Immature natural killer cell (primary cell): ENCODE results near the gene PLOD2. TPM values are rescaled to one million over a fixed set of nuclear protein-coding genes. Genes with fewer than 3 reads are reported as not detected.

ENCODE experiments used
- DNase-seq, 3 donors: peaks; one replicate each; pipeline ENCODE4 v3.0.0; 2022; ENCODE audit warnings: mixed read lengths in 1 of 3
- H3K27ac Mint-ChIP-seq, 6 donors: one replicate each; pipeline ENCODE4 v1.8.0; 2020; ENCODE audit warnings: mixed read lengths in 6 of 6, mild to moderate bottlenecking in 5 of 6, inconsistent platforms in 4 of 6, moderate library complexity in 3 of 6
- H3K27me3 Mint-ChIP-seq, 3 donors: one replicate each; pipeline ENCODE4 v1.8.0; 2020 to 2021; ENCODE audit warnings: low read depth in 3 of 3, mild to moderate bottlenecking in 3 of 3, mixed read lengths in 3 of 3, moderate library complexity in 3 of 3, inconsistent platforms in 1 of 3
- H3K36me3 Mint-ChIP-seq, 3 donors: one replicate each; pipeline ENCODE4 v1.8.0; 2020; ENCODE audit warnings: mixed read lengths in 3 of 3, inconsistent platforms in 2 of 3, mild to moderate bottlenecking in 2 of 3
- H3K4me1 Mint-ChIP-seq, 2 donors: one replicate each; pipeline ENCODE4 v1.8.0; 2020; ENCODE audit warnings: inconsistent platforms in 2 of 2, mild to moderate bottlenecking in 2 of 2, mixed read lengths in 2 of 2, moderate library complexity in 1 of 2
- H3K4me3 Mint-ChIP-seq, 5 donors: one replicate each; pipeline ENCODE4 v1.8.0; 2020; ENCODE audit warnings: mild to moderate bottlenecking in 5 of 5, mixed read lengths in 5 of 5, inconsistent platforms in 3 of 5, moderate library complexity in 3 of 5
- H3K9me3 Mint-ChIP-seq, 6 donors: one replicate each; pipeline ENCODE4 v1.8.0; 2020; ENCODE audit warnings: mild to moderate bottlenecking in 6 of 6, mixed read lengths in 6 of 6, inconsistent platforms in 4 of 6, moderate library complexity in 3 of 6
- polyA plus RNA-seq, 3 donors: library from polyadenylated mRNA; unstranded; fragments of 300-500 nt; fragmentation: Illumina TruSeq; gene quantifications; one replicate each; pipeline ENCODE4 v1.2.3, GENCODE V29; 2021

PLOD2 gene
- polyA plus RNA-seq, 3 donors from 2014 or later = not detected

DNA sequence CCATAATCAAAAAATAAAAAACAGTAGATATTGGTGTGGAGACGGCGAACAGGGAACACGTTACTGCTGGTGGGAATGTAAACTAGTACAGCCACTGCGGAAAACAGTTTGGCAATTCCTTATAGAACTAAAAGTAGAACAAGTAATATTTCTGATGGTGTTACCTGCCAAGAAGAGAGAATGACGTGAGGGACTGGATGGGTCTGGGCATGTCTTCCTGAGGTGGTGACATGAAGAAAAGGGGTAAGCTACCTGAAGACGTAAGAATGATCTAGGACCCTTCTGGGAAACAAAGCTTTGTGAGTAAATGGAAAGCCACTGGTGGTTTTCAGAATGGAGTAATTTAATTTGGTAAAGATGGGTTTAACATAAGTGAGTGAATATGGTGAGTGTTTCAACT, 19.4 kb upstream of the PLOD2 start:
- H3K27ac Mint-ChIP-seq = no peak overlapping the region
- H3K4me1 Mint-ChIP-seq = no peaks in the 10 kb centered on the region
- no peak for DNase-seq
- no peak overlapping the region for H3K4me3 Mint-ChIP-seq
- H3K9me3 Mint-ChIP-seq = peaks cover 0 to 2% (median 0%) of the 10 kb centered on the region in 6 donors
- no peaks in the 10 kb centered on the region for H3K36me3 Mint-ChIP-seq
- H3K27me3 Mint-ChIP-seq = peaks cover 3 to 4% (median 4%) of the 10 kb centered on the region in 3 donors

- Mint-ChIP-seq H3K27me3 (peaks cover 2 to 4% (median 3%) of the 10 kb centered on the region in 3 donors), H3K4me3 (no peak overlapping the region), H3K9me3 (peaks cover 0 to 3% (median 0%) of the 10 kb centered on the region in 6 donors), H3K4me1 (no peaks in the 10 kb centered on the region), H3K36me3 (no peaks in the 10 kb centered on the region), H3K27ac (no peak overlapping the region)
- no peak for DNase-seq
Measured at GRCh38 chr3:146178006-146178689, 17.2 kb upstream of the PLOD2 start.

- no peak for DNase-seq
- Mint-ChIP-seq H3K27ac (no peak overlapping the region), H3K36me3 (no peaks in the 10 kb centered on the region), H3K27me3 (peaks cover 2 to 4% (median 3%) of the 10 kb centered on the region in 3 donors), H3K9me3 (peaks cover 0 to 6% (median 1%) of the 10 kb centered on the region in 6 donors), H3K4me3 (no peak overlapping the region), H3K4me1 (no peaks in the 10 kb centered on the region)
Measured at GRCh38 chr3:146177519-146177918, 16.5 kb upstream of the PLOD2 start.

- H3K9me3 Mint-ChIP-seq = peaks cover 0 to 6% (median 1%) of the 10 kb centered on the region in 6 donors
- no peaks in the 10 kb centered on the region for H3K36me3 Mint-ChIP-seq
- no peak for DNase-seq
- H3K4me1 Mint-ChIP-seq = no peaks in the 10 kb centered on the region
- H3K4me3 Mint-ChIP-seq = no peak overlapping the region
- peaks cover 2 to 4% (median 3%) of the 10 kb centered on the region in 3 donors for H3K27me3 Mint-ChIP-seq
- H3K27ac Mint-ChIP-seq = no peak overlapping the region
Measured at GRCh38 chr3:146177072-146177471, 16.1 kb upstream of the PLOD2 start.

DNA sequence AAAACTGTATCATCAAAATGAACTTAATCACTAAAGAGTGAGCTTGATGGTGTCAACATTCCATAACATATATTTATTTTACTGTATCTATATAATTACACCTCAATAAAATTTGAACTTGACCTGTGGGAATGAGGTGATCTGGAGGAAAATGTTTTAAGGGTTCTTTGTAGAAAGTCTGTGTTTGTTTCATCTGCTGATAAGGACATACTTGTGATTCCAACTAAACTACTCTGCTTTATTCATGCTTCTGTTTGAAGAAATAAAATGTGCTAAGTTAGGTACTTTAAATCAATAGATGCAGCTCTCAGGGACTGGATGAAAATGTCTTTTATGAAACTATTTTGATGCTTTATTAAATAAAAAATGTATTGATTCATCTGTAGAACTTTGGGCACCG, 11.6 kb upstream of the PLOD2 start:
- Mint-ChIP-seq H3K4me3 (no peak overlapping the region), H3K27me3 (peaks cover 0 to 1% (median 0%) of the 10 kb centered on the region in 3 donors), H3K27ac (no peak overlapping the region)

GRCh38 chr3:146170591-146170990, 9.6 kb upstream of the PLOD2 start:
- no peaks in the 10 kb centered on the region for H3K4me1 Mint-ChIP-seq
- peaks cover 0 to 11% (median 1%) of the 10 kb centered on the region in 6 donors for H3K9me3 Mint-ChIP-seq
- no peak overlapping the region for H3K4me3 Mint-ChIP-seq
- H3K27me3 Mint-ChIP-seq = peaks cover 0 to 1% (median 0%) of the 10 kb centered on the region in 3 donors
- no peak overlapping the region for H3K27ac Mint-ChIP-seq
- no peak for DNase-seq
- H3K36me3 Mint-ChIP-seq = no peaks in the 10 kb centered on the region

More for the DNA sequence above, 11.6 kb upstream of the PLOD2 start:
- Mint-ChIP-seq H3K9me3 (peaks cover 0 to 11% (median 1%) of the 10 kb centered on the region in 6 donors), H3K36me3 (no peaks in the 10 kb centered on the region), H3K4me1 (no peaks in the 10 kb centered on the region)
- DNase-seq = no peak

DNA sequence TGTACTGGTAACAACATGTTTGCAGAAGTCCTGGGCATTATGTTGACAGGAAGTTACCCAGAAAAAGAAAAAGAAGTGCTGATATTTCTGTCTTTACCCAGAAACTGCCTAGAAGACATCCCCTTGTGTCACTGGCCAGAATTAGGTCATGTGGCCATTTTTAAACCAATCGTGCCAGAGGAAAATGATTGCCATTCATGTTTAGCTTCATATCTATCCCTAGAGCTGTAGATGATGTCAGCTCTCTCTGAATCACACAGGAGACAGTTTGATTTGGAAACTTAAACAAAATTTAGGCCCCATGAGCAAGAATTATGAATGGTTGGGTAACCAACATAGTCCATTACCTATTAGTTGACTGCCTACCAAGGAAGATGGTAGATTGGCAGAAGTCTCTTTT, 8.9 kb upstream of the PLOD2 start:
- Mint-ChIP-seq H3K9me3 (peaks cover 0 to 11% (median 1%) of the 10 kb centered on the region in 6 donors), H3K27me3 (peaks cover 0 to 3% (median 0%) of the 10 kb centered on the region in 3 donors), H3K4me3 (no peak overlapping the region), H3K27ac (no peak overlapping the region), H3K4me1 (no peaks in the 10 kb centered on the region), H3K36me3 (no peaks in the 10 kb centered on the region)
- DNase-seq = no peak

DNA sequence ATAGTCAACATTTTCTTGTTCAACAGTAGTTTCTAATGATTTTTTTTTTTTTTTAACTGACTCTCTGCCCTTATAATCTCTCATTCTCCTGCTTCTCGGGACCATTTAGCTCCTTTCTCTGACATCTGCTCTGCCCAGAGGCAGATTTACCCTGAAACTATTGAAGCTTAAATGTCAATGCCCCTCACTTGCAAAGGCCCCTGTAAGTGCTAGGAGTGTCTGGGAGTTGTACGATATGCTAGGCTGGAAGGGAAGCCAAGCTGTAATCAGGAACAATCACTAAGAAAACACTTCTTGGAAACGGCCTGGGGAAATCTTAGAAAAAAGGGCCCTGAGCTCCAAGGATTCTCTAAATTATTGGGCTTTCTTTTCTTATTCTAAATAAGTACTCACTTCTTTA, 5.8 kb upstream of the PLOD2 start:
- H3K4me3 Mint-ChIP-seq = no peak overlapping the region
- H3K4me1 Mint-ChIP-seq = peaks cover 0 to 4% of the 10 kb centered on the region in 2 donors
- H3K9me3 Mint-ChIP-seq = peaks cover 0 to 15% (median 2%) of the 10 kb centered on the region in 6 donors
- no peak overlapping the region for H3K27ac Mint-ChIP-seq
- peaks cover 0 to 4% (median 4%) of the 10 kb centered on the region in 3 donors for H3K36me3 Mint-ChIP-seq
- DNase-seq = no peak
- peaks cover 6 to 9% (median 6%) of the 10 kb centered on the region in 3 donors for H3K27me3 Mint-ChIP-seq

DNA sequence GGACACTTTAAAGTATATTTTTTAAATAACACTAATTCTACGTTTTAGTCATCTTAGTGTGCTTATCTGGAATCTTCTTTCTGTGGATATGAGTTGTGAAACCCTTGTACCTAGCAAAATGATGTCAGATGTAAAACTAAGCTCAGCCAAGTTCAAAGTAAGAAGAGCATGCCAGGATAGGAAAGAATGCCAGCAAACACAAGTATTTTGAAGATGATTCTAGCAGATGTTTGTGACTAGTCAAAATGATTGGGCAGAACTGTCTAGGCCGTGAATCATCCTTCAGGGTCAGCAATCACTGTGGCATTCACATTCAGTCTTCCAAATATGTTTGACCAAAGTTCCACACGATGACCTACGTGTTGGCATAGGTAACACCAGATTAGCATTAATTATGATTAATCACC, 5.4 kb upstream of the PLOD2 start:
- H3K27ac Mint-ChIP-seq = no peak overlapping the region
- H3K36me3 Mint-ChIP-seq = peaks cover 0 to 4% (median 4%) of the 10 kb centered on the region in 3 donors
- no peak overlapping the region for H3K4me3 Mint-ChIP-seq
- peaks cover 8 to 12% (median 9%) of the 10 kb centered on the region in 3 donors for H3K27me3 Mint-ChIP-seq
- peaks cover 0 to 18% (median 2%) of the 10 kb centered on the region in 6 donors for H3K9me3 Mint-ChIP-seq
- no peak for DNase-seq
- H3K4me1 Mint-ChIP-seq = peaks cover 2 to 8% of the 10 kb centered on the region in 2 donors

DNA sequence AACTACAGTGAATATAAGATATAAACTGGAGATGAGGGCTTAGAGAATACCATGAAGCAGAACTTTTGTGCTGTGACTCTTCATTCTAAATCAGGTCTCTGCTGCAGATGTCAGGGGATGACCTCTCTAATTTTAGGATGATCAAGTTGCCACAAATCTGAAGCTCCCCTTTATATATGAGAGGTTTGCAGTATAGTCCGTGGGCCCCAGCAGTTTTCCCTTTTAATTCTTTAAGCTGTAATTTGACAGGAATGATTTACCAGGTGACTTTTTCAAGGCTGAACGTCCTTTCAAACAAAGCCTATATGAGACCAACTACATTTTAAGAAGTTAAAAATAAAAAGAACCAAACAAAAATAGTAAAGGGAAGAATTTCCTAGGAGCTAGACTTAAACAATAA, 4.9 kb upstream of the PLOD2 start:
- DNase-seq = no peak
- no peak overlapping the region for H3K27ac Mint-ChIP-seq
- H3K9me3 Mint-ChIP-seq = peaks cover 0 to 13% (median 2%) of the 10 kb centered on the region in 6 donors
- H3K27me3 Mint-ChIP-seq = peaks cover 8 to 12% (median 8%) of the 10 kb centered on the region in 3 donors
- H3K4me3 Mint-ChIP-seq = no peak overlapping the region
- H3K4me1 Mint-ChIP-seq = peaks cover 2 to 8% of the 10 kb centered on the region in 2 donors
- peaks cover 0 to 4% (median 4%) of the 10 kb centered on the region in 3 donors for H3K36me3 Mint-ChIP-seq

- Mint-ChIP-seq H3K27me3 (peaks cover 8 to 14% (median 11%) of the 10 kb centered on the region in 3 donors), H3K27ac (no peak overlapping the region), H3K4me3 (no peak overlapping the region), H3K9me3 (peaks cover 0 to 13% (median 4%) of the 10 kb centered on the region in 6 donors), H3K4me1 (peaks cover 4 to 12% of the 10 kb centered on the region in 2 donors), H3K36me3 (peaks cover 0 to 4% (median 4%) of the 10 kb centered on the region in 3 donors)
- DNase-seq = no peak
Measured at GRCh38 chr3:146164971-146165769, 4.2 kb upstream of the PLOD2 start.

DNA sequence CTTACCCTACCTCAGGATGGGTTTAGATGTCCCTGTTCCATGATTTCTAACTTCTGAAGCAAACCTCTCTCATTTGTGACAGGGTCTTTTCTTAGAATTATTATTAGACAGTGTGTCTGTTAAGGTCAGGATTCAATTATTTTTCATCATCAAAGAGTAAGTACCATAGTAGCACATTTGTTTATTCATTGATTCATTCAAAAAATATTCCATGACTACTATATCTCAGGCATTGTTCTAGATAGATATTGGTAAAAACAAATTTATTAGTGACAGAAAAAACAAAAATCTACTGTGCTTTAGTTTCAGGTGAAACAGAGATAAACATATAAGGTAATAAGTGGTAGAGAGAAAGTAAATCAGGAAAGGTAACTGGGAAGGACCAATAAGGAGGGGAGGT, 3.5 kb upstream of the PLOD2 start:
- Mint-ChIP-seq H3K4me3 (no peak overlapping the region), H3K27ac (no peak overlapping the region), H3K4me1 (peaks cover 4 to 16% of the 10 kb centered on the region in 2 donors), H3K9me3 (peaks cover 0 to 17% (median 5%) of the 10 kb centered on the region in 6 donors), H3K36me3 (peaks cover 0 to 4% (median 4%) of the 10 kb centered on the region in 3 donors), H3K27me3 (peaks cover 11 to 19% (median 14%) of the 10 kb centered on the region in 3 donors)
- no peak for DNase-seq

DNA sequence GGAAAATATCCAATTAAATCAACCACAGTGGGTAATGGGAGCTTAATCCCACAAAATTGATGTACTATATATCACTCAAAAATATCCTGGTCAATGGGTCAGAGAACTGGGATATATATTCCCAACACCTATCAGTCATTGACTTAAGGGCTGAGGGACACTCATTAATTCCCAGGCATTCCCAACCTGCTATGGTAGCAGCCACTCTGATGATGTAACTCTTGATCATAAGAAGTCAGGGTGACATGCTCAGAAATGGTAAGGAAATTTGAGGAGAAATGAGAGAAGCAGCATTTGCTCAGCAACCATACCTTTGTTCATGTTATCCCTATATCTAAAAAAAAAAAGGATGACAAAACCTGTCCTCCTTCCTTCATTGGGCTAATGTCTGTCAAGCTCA, 3.1 kb upstream of the PLOD2 start:
- Mint-ChIP-seq H3K4me1 (peaks cover 4 to 16% of the 10 kb centered on the region in 2 donors), H3K36me3 (peaks cover 0 to 4% (median 4%) of the 10 kb centered on the region in 3 donors), H3K4me3 (no peak overlapping the region), H3K9me3 (peaks cover 0 to 17% (median 5%) of the 10 kb centered on the region in 6 donors), H3K27ac (no peak overlapping the region), H3K27me3 (peaks cover 11 to 19% (median 14%) of the 10 kb centered on the region in 3 donors)
- no peak for DNase-seq

GRCh38 chr3:146163584-146163983, 2.6 kb upstream of the PLOD2 start:
- Mint-ChIP-seq H3K4me3 (no peak overlapping the region), H3K27me3 (peaks cover 11 to 19% (median 14%) of the 10 kb centered on the region in 3 donors), H3K9me3 (peaks cover 0 to 17% (median 5%) of the 10 kb centered on the region in 6 donors), H3K4me1 (peaks cover 4 to 16% of the 10 kb centered on the region in 2 donors), H3K36me3 (peaks cover 0 to 4% (median 4%) of the 10 kb centered on the region in 3 donors), H3K27ac (no peak overlapping the region)
- DNase-seq = no peak
